Spleen (tissue), 11 donors: Measurements from ENCODE around the gene SPX. TPM values are rescaled to one million over a fixed set of nuclear protein-coding genes. Genes with fewer than 3 reads are reported as not detected.

ENCODE experiments used
- DNase-seq: peaks from one replicate; pipeline ENCODE4 v3.0.0-alpha.2; 2020
- H3K27ac ChIP-seq, 8 donors: fragments of 200-600 bp; sonication (generic) in 7 of 8; 1 replicate in 4 of 8; 2 replicates in 4 of 8; pipeline versions ENCODE4 v1.5.0 to v1.8.0; 2016 to 2021; ENCODE audit warnings: inconsistent platforms in 4 of 8, mild to moderate bottlenecking in 4 of 8, moderate library complexity in 1 of 8
- H3K27me3 ChIP-seq, 7 donors: fragments of 200-600 bp; sonication (generic) in 6 of 7; replicated peaks in 1 of 7; 1 replicate in 4 of 7; 2 replicates in 3 of 7; pipeline versions ENCODE4 v1.5.0 to v1.8.0; 2016 to 2021; ENCODE audit warnings: inconsistent platforms in 3 of 7, mild to moderate bottlenecking in 1 of 7
- H3K36me3 ChIP-seq, 6 donors: fragments of 200-600 bp; sonication (generic) in 5 of 6; 1 replicate in 4 of 6; 2 replicates in 2 of 6; pipeline versions ENCODE4 v1.5.0 to v1.8.0; 2016 to 2021; ENCODE audit warnings: inconsistent platforms in 2 of 6
- H3K4me1 ChIP-seq, 6 donors: fragments of 200-600 bp; sonication (generic) in 5 of 6; 1 replicate in 3 of 6; 2 replicates in 3 of 6; pipeline versions ENCODE4 v1.5.0 to v1.8.0; 2016 to 2021; ENCODE audit warnings: inconsistent platforms in 3 of 6
- H3K4me3 ChIP-seq, 8 donors: fragments of 200-600 bp; sonication (generic) in 7 of 8; 1 replicate in 4 of 8; 2 replicates in 4 of 8; pipeline versions ENCODE4 v1.5.0 to v1.8.0; 2016 to 2021; ENCODE audit warnings: inconsistent platforms in 4 of 8, mild to moderate bottlenecking in 4 of 8, moderate library complexity in 2 of 8
- H3K9me3 ChIP-seq, 8 donors: fragments of 200-600 bp; sonication (generic) in 7 of 8; 1 replicate in 4 of 8; 2 replicates in 4 of 8; pipeline versions ENCODE4 v1.5.0 to v1.8.0; 2016 to 2021; ENCODE audit warnings: inconsistent platforms in 4 of 8
- POLR2A ChIP-seq, 3 donors: fragments of 450-650 bp; IDR thresholded peaks; one replicate each; pipeline ENCODE4 v1.5.1; 2017; ENCODE audit warnings: antibody characterized with exemption in 3 of 3, mild to moderate bottlenecking in 1 of 3
- POLR2AphosphoS5 ChIP-seq, 3 donors: sonication (generic); formaldehyde crosslinking; IDR thresholded peaks; one replicate each; pipeline ENCODE4 v1.5.1; 2017; ENCODE audit warnings: antibody characterized with exemption in 3 of 3
- WGBS, 5 donors: extraction: QIAGEN DNeasy Blood & Tissue Kit in 3 of 5; methylation state at CpG; one replicate each; pipeline versions ENCODE4 v1.1.5 to v1.1.7; 2013 to 2018; 5-methylcytosine and 5-hydroxymethylcytosine counted together
- intact Hi-C: fragments of 100-400 bp; cut with DNase I; formaldehyde crosslinking; loops from one replicate; pipeline ENCODE4 v1.15.0; 2023; ENCODE audit warnings: low total_unique reads
- polyA plus RNA-seq, 3 donors: library from polyadenylated mRNA; stranded (reverse); fragments of 200-250 nt; gene quantifications; one replicate each; pipeline ENCODE4 v1.2.1, GENCODE V29; 2013
- total RNA-seq, 7 donors: library from RNA; depleted of rRNA in 3 of 7; stranded (reverse); fragments of >200 nt in 3 of 7; fragmentation: NEBNext Ultra II Directional in 4 of 7; extraction: Animal tissue kit (Norgen Biotek cat#: 25700) in 4 of 7; gene quantifications; one replicate each; pipeline versions ENCODE4 v1.1.0 to v1.2.1, GENCODE V29; 2016 to 2021
- TF ChIP-seq, protein P1 (sequence below), 11 experiments: fragments of 200-600 bp in 7 of 11; fragments of 450-650 bp in 4 of 11; sonication (generic) in 4 of 11; IDR thresholded peaks in 8 of 11; conservative IDR thresholded peaks in 3 of 11; 1 replicate in 7 of 11; 2 replicates in 4 of 11; pipeline versions ENCODE4 v1.4.0 to v1.8.0; 2016 to 2021; ENCODE audit warnings: antibody characterized with exemption in 11 of 11, inconsistent platforms in 4 of 11, mild to moderate bottlenecking in 1 of 11
- donor health status: healthy with polysubstance abuse.
- donor health status: DM: no; HTN: no; CAD: no; lungs with moderate emphysema.
- donor health status: DM: no; HTN: no; CAD: no.
- donor health status: Bipolar disorder and iron deficiency.
- donor health status: healthy.
- donor health status: DM: no; HTN: no; CAD: no.
- donor health status: DM: yes; HTN: yes; CAD: no.

SPX gene
- total and polyA plus RNA-seq, 10 donors: 0.15 to 1.3 (median 0.53) TPM; not detected in 1

DNA sequence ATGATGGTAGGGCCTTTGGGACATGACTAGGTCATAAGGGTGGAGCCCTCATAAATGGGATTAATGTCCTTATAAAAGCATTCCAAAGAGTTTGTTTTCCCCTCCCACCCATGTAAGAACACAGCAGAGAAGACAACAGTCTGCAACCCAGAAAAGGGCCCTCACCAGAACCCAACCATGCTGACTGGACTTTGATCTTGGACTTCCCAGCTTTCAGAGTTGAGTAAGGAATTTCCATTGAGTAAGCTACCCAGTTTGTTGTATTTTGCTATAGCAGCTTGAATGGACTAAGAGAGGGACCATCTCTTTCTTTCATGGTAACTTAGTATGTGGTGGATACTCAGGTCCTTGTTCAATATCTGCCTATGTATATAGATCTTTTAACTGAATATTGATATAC, 2.9 kb upstream of the SPX start:
- intact Hi-C loops: no loop called here
- TF ChIP-seq POLR2AphosphoS5 (IDR thresholded peaks at IDR 0.05) (no peak), POLR2A (IDR thresholded peaks at IDR 0.05) (no peak)
- TF ChIP-seq, protein P1, sequence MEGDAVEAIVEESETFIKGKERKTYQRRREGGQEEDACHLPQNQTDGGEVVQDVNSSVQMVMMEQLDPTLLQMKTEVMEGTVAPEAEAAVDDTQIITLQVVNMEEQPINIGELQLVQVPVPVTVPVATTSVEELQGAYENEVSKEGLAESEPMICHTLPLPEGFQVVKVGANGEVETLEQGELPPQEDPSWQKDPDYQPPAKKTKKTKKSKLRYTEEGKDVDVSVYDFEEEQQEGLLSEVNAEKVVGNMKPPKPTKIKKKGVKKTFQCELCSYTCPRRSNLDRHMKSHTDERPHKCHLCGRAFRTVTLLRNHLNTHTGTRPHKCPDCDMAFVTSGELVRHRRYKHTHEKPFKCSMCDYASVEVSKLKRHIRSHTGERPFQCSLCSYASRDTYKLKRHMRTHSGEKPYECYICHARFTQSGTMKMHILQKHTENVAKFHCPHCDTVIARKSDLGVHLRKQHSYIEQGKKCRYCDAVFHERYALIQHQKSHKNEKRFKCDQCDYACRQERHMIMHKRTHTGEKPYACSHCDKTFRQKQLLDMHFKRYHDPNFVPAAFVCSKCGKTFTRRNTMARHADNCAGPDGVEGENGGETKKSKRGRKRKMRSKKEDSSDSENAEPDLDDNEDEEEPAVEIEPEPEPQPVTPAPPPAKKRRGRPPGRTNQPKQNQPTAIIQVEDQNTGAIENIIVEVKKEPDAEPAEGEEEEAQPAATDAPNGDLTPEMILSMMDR (IDR thresholded peaks at IDR 0.05 in 8 of 11, conservative IDR thresholded peaks at IDR 0.05 in 3 of 11): no peak

DNA sequence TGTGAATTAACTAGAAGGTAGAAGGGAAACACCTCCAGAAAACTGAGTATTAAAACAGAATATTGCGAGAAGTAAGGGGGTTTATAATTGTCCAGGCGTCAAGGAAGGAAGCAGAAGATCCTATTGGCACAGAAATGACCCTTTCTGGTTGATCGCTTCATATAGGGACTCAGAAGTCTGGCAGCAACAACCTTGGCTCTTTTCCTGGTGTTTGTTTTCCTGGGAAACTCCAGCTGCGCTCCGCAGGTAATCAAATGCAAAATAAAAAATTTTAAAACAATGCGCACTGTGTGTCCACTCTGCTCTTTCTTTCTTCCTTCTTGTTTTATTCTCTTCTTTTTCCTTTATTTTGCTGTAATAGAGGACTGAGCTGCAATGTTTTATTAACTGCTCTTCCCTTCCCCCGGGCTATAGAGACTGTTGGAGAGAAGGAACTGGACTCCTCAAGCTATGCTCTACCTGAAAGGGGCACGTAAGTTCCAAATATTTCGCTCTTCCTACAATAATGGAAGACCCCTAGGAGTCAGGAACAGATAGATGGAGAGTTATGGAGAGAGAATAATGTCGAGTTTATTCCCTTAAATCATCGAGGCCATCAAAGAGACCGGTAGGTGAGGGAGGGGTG, 737 bp downstream of the SPX start:
- intact Hi-C loops: no loop called here
- DNase-seq: no peak
- H3K4me3 ChIP-seq: peak overlapping the region in 6 of 8 donors; percentile 48 to 85 (median 58)
- TF ChIP-seq, protein P1 (IDR thresholded peaks at IDR 0.05 in 8 of 11, conservative IDR thresholded peaks at IDR 0.05 in 3 of 11): no peak
- 40 to 55% (median 45%) methylated on average over 12 of the region's 12 CpGs for WGBS, 5 donors
- H3K4me1 ChIP-seq: peaks cover 0 to 23% (median 17%) of the 10 kb centered on the region in 6 donors
- no peaks in the 10 kb centered on the region for H3K36me3 ChIP-seq
- H3K27ac ChIP-seq: no peak overlapping the region
- peaks cover 0 to 41% (median 15%) of the 10 kb centered on the region in 7 donors for H3K27me3 ChIP-seq
- peaks cover 0 to 12% (median 2%) of the 10 kb centered on the region in 8 donors for H3K9me3 ChIP-seq

More for the DNA sequence above, 2.9 kb upstream of the SPX start:
- no peak overlapping the region for H3K27ac ChIP-seq
- peaks cover 0 to 12% (median 2%) of the 10 kb centered on the region in 8 donors for H3K9me3 ChIP-seq
- H3K4me1 ChIP-seq: peaks cover 0 to 14% (median 11%) of the 10 kb centered on the region in 6 donors
- H3K27me3 ChIP-seq: peaks cover 0 to 17% (median 10%) of the 10 kb centered on the region in 7 donors
- no peak for DNase-seq
- peaks cover 0 to 3% (median 0%) of the 10 kb centered on the region in 6 donors for H3K36me3 ChIP-seq
- H3K4me3 ChIP-seq: no peak overlapping the region

GRCh38 chr12:21527451-21528180, 1.5 kb downstream of the SPX start:
- Histone ChIP-seq H3K36me3 (no peaks in the 10 kb centered on the region), H3K4me3 (peak overlapping the region; percentile 44 to 85 (median 56)), H3K4me1 (peaks cover 0 to 23% (median 17%) of the 10 kb centered on the region in 6 donors), H3K9me3 (peaks cover 0 to 12% (median 2%) of the 10 kb centered on the region in 8 donors), H3K27me3 (peaks cover 0 to 41% (median 15%) of the 10 kb centered on the region in 7 donors), H3K27ac (peak overlapping the region in 5 of 8 donors; percentile 4 to 48 (median 30))
- 1 to 3% (median 1%) methylated on average over 43 to 57 of the region's 57 CpGs for WGBS, 5 donors
- TF ChIP-seq POLR2A (IDR thresholded peaks at IDR 0.05) (no peak), POLR2AphosphoS5 (IDR thresholded peaks at IDR 0.05) (peak in 2 of 3 donors; percentile 62 to 64)
- TF ChIP-seq, protein P1 (IDR thresholded peaks at IDR 0.05 in 8 of 11, conservative IDR thresholded peaks at IDR 0.05 in 3 of 11): peak in 1 of 11 experiments; percentile 8
- intact Hi-C loops: no loop called here
- DNase-seq: peak; percentile 88

DNA sequence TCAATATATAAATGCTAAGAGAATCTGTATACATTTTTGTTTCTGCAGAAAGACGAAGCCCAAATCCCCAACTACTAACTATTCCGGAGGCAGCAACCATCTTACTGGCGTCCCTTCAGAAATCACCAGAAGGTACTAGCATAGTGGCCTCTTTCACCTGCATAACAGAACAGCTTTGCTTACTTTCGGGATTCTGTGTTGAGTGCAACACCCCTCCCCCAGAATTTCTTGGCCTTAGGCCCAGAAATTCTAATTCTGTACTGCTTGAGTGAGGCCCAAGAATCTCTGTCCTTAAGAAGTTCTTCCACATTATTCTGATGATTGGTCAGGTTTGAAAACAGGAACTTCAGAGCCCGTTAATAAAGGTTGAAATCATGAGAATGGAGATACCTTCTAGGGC, 2.9 kb downstream of the SPX start:
- Histone ChIP-seq H3K4me1 (peaks cover 0 to 23% (median 17%) of the 10 kb centered on the region in 6 donors), H3K27ac (no peak overlapping the region), H3K36me3 (no peaks in the 10 kb centered on the region), H3K4me3 (no peak overlapping the region), H3K9me3 (peaks cover 0 to 9% (median 2%) of the 10 kb centered on the region in 8 donors), H3K27me3 (peaks cover 0 to 41% (median 15%) of the 10 kb centered on the region in 7 donors)
- intact Hi-C loops: no loop called here
- TF ChIP-seq, protein P1 (IDR thresholded peaks at IDR 0.05 in 8 of 11, conservative IDR thresholded peaks at IDR 0.05 in 3 of 11): no peak
- TF ChIP-seq POLR2AphosphoS5 (IDR thresholded peaks at IDR 0.05) (no peak), POLR2A (IDR thresholded peaks at IDR 0.05) (no peak)
- DNase-seq: no peak
- WGBS, 5 donors: 81 to 90% (median 83%) methylated on average over 5 of the region's 5 CpGs
